ENCODE measurements around the gene CEACAM8.

CEACAM8 gene

GRCh38 chr19:42544146-42544545 lies 50.6 kb downstream of the CEACAM8 start:
- H4K20me1 ChIP-seq (ENCODE audit: low read depth, low read length) = no peaks in the 10 kb centered on the region
- no peaks in the 10 kb centered on the region for H3K79me2 ChIP-seq (ENCODE audit: insufficient read depth, low read length)
- no peak overlapping the region for H3K4me3 ChIP-seq (ENCODE audit: insufficient read depth, low read length, poor library complexity, severe bottlenecking)
- no peaks in the 10 kb centered on the region for H3F3A ChIP-seq (ENCODE audit: insufficient read depth)
- no peaks in the 10 kb centered on the region for H3K36me3 ChIP-seq (ENCODE audit: low read length)
- H3K9ac ChIP-seq (ENCODE audit: low read length) = no peak overlapping the region
- TF ChIP-seq EZH2phosphoT487 (conservative IDR thresholded peaks at IDR 0.05; ENCODE audit: low read length) (no peak), CTCF (IDR thresholded peaks at IDR 0.05; ENCODE audit: insufficient read depth, low read length, poor library complexity, severe bottlenecking) (no peak)
- H2AFZ ChIP-seq (ENCODE audit: low read depth, low read length, severe bottlenecking) = no peak overlapping the region
- H3K4me2 ChIP-seq (ENCODE audit: low read depth, low read length, poor library complexity, severe bottlenecking) = no peak overlapping the region
- H3K9me3 ChIP-seq (ENCODE audit: insufficient read depth, low read length) = no peaks in the 10 kb centered on the region
- H3K27me3 ChIP-seq (ENCODE audit: low read length) = no peaks in the 10 kb centered on the region
- no peak overlapping the region for H3K27ac ChIP-seq (ENCODE audit: low read depth, low read length)
- H3K9me2 ChIP-seq (replicated peaks; ENCODE audit: insufficient read depth, low read length) = no peaks in the 10 kb centered on the region

- Histone ChIP-seq H3K27ac (ENCODE audit: low read depth, low read length) (no peak overlapping the region), H3K9ac (ENCODE audit: low read length) (no peak overlapping the region), H3K9me3 (ENCODE audit: insufficient read depth, low read length) (no peaks in the 10 kb centered on the region), H3K27me3 (ENCODE audit: low read length) (no peaks in the 10 kb centered on the region), H2AFZ (ENCODE audit: low read depth, low read length, severe bottlenecking) (no peak overlapping the region), H4K20me1 (ENCODE audit: low read depth, low read length) (no peaks in the 10 kb centered on the region), H3K79me2 (ENCODE audit: insufficient read depth, low read length) (no peaks in the 10 kb centered on the region), H3K9me2 (replicated peaks; ENCODE audit: insufficient read depth, low read length) (no peaks in the 10 kb centered on the region), H3K36me3 (ENCODE audit: low read length) (no peaks in the 10 kb centered on the region), H3F3A (ENCODE audit: insufficient read depth) (no peaks in the 10 kb centered on the region), H3K4me2 (ENCODE audit: low read depth, low read length, poor library complexity, severe bottlenecking) (no peak overlapping the region), H3K4me3 (ENCODE audit: insufficient read depth, low read length, poor library complexity, severe bottlenecking) (no peak overlapping the region)
- TF ChIP-seq CTCF (IDR thresholded peaks at IDR 0.05; ENCODE audit: insufficient read depth, low read length, poor library complexity, severe bottlenecking) = no peak
- no peak for TF ChIP-seq EZH2phosphoT487 (conservative IDR thresholded peaks at IDR 0.05; ENCODE audit: low read length)
These were observed 51.9 kb downstream of the CEACAM8 start for GRCh38 chr19:42542791-42543190.

GRCh38 chr19:42540071-42540553 lies 54.6 kb downstream of the CEACAM8 start:
- Histone ChIP-seq H3K27me3 (ENCODE audit: low read length) (no peaks in the 10 kb centered on the region), H3K9me3 (ENCODE audit: insufficient read depth, low read length) (no peaks in the 10 kb centered on the region), H4K20me1 (ENCODE audit: low read depth, low read length) (no peaks in the 10 kb centered on the region), H3K4me2 (ENCODE audit: low read depth, low read length, poor library complexity, severe bottlenecking) (no peak overlapping the region), H3K36me3 (ENCODE audit: low read length) (no peaks in the 10 kb centered on the region), H3K27ac (ENCODE audit: low read depth, low read length) (no peak overlapping the region), H3K9me2 (replicated peaks; ENCODE audit: insufficient read depth, low read length) (no peaks in the 10 kb centered on the region), H3K9ac (ENCODE audit: low read length) (no peak overlapping the region), H2AFZ (ENCODE audit: low read depth, low read length, severe bottlenecking) (no peak overlapping the region), H3K79me2 (ENCODE audit: insufficient read depth, low read length) (no peaks in the 10 kb centered on the region), H3K4me3 (ENCODE audit: insufficient read depth, low read length, poor library complexity, severe bottlenecking) (no peak overlapping the region), H3F3A (ENCODE audit: insufficient read depth) (no peaks in the 10 kb centered on the region)
- TF ChIP-seq CTCF (IDR thresholded peaks at IDR 0.05; ENCODE audit: insufficient read depth, low read length, poor library complexity, severe bottlenecking) (no peak), EZH2phosphoT487 (conservative IDR thresholded peaks at IDR 0.05; ENCODE audit: low read length) (no peak)

All from SU-DHL-6 (cell line).